Heart left ventricle (tissue), 13 donors: ENCODE data around the gene DNM1.

Experiments used
- CTCF ChIP-seq, 12 donors: fragments of 200-600 bp; sonication (generic) in 4 of 12; IDR thresholded peaks; one replicate each; pipeline versions ENCODE4 v1.5.0 to v1.8.0; 2018 to 2022; ENCODE audit warnings: antibody characterized with exemption in 12 of 12, mild to moderate bottlenecking in 5 of 12
- POLR2A ChIP-seq, 2 donors: fragments of 450-650 bp; IDR thresholded peaks; one replicate each; pipeline ENCODE4 v1.6.1; 2017; ENCODE audit warnings: antibody characterized with exemption in 2 of 2, mild to moderate bottlenecking in 2 of 2, moderate library complexity in 2 of 2
- donor health status: ischemic (EF 13 %, LVEDD 7.1; RV severe dilation, severe dysfunction).
- donor health status: DM: no; HTN: yes; CAD: no.
- donor health status: DM: no; HTN: no; CAD: no.
- donor health status: ischemic (EF 25% LVEDD 6.9; RV normal size, moderate dysfunction).
- donor health status: ischemic (EF 25% LVEDD 5.7; RV mildly dilated, moderate dysfunction).
- donor health status: ischemic (EF 35%, LVEDD 5.7; RV mildly dilated, moderate dysfunction).
- donor health status: nonischemic (EF 11% LVEDD 7.7; RV severe dilation, severe dysfunction).
- donor health status: DM: yes; HTN: yes; CAD: no.
- donor health status: PGD.
- donor health status: ischemic (EF 29% LVEDD 5.4; RV normal size, mild dysfunction).
- donor health status: nonischemic (EF 23%, LVEDD 6.1; RV moderate dilation, normal function).

GRCh38 chr9:128218172-128218517 is 15.0 kb downstream of the DNM1 start:
- no peak for TF ChIP-seq POLR2A (IDR thresholded peaks at IDR 0.05)
- TF ChIP-seq CTCF (IDR thresholded peaks at IDR 0.05) = no peak
